Ecto neural progenitor cell (in vitro differentiated cells): ENCODE measurements around the gene NLK.
A peak's percentile ranks its signal among the peaks of the same experiment; 100 is the strongest.
"Not testable (repeated sequence)": the region's sequence is repeated elsewhere in the genome, so short reads cannot be mapped to it uniquely, and the experiment has no call there.

Source experiments
- DNase-seq: peaks from one replicate; pipeline ENCODE4 v3.0.0-alpha.2; 2018; ENCODE audit warnings: low spot score

Gene NLK

DNA sequence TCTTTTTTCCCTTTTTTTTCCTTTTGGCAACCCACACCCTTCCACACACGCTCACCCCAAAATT lies at the start of gene NLK:
TSS of gene NLK (plus strand) at position 21 of the 64 bp plus-strand sequence. CDS start 197 bp downstream, outside the sequence.
- DNase-seq = no peak

DNA sequence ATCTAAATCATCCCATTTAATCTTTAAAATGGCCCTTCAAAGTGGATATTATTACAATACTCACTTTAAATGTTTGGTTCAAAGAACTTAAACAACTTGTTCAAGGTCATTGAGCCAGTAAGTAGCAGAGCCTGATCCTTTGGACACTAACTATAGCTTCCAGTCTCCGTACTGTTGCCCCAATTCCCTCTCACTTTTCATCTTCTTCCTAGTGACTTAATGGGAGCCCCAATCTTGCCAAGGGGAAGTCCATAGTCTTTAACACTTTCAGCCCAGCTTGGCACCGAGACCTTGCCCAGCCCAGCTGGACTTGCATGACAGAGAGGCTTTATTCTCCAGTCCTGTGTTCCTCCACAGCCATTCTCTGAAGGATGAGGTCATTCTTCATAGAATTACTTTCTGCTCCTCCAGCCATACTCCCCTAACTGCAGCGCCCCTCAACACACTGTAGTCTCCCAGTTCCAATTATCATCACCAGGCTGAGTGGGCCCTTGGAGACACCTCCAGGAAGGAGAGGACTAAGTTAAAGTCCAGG lies 49.2 kb upstream of the NLK start:
- DNase-seq = no peak

DNA sequence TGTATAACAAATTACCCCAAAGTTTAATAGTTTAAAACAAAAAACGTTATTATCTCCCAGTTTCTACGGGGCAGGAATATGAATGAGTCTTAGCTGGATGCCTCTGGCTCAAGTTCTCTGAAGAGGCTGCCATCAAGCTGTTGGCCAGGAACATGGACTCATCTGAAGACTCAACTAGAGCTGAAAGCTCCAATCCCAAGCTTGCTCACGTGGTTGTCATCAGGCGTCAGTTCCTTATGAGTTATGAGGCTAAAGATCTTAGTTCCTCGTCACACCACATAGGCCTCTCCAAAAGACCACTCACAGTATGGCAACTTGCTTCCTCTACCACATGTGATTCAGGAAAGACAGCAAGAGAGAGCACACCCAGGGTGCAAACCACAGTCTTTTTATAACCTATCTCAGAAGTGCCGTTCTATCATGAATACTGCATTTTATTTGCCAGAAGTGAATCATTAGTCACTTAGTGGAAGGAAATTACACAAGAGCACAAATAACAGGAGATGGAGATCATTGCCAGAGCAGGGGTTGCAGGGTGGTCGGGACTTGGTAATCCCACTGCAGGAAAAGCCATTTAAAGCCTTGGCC lies 48.7 kb upstream of the NLK start:
- DNase-seq = no peak

DNA sequence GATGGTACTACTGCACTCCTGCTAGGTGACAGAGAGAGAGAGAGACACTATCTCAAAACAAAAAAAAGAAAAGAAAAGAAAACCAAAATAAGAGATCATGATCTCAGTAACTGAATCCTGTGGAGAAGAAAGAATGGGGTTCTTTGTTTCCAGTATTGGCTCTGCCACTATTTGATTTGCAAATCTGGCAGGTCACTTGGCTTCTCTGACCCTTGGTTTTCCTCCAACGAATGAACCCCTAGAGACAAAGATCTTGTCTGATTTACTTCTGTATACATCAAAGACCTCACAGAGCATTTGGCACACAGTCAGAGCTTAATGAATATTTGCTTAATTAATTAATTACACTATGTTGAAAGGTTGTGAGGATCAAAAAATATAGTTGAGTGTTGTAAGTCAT lies 47.9 kb upstream of the NLK start:
- no peak for DNase-seq

DNA sequence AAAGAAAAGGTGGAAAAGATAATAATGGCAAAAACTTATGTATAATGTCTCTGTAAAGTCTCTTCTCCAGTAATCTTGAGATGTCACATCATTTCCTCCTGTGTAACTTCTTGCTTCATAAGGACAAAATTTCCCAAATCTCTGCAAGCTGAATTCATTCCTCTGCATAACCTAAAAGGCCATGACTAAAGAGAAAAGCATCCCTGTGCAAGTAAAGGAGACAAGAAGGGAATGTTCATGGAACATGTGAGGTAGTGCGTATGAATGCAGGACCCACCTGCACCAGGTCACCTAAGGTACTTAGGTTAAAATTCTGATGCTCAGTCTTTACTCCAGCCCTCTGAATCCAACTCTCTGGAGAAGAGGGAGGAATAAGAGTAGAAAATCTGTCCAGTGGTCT lies 46.9 kb upstream of the NLK start:
- DNase-seq = no peak

DNA sequence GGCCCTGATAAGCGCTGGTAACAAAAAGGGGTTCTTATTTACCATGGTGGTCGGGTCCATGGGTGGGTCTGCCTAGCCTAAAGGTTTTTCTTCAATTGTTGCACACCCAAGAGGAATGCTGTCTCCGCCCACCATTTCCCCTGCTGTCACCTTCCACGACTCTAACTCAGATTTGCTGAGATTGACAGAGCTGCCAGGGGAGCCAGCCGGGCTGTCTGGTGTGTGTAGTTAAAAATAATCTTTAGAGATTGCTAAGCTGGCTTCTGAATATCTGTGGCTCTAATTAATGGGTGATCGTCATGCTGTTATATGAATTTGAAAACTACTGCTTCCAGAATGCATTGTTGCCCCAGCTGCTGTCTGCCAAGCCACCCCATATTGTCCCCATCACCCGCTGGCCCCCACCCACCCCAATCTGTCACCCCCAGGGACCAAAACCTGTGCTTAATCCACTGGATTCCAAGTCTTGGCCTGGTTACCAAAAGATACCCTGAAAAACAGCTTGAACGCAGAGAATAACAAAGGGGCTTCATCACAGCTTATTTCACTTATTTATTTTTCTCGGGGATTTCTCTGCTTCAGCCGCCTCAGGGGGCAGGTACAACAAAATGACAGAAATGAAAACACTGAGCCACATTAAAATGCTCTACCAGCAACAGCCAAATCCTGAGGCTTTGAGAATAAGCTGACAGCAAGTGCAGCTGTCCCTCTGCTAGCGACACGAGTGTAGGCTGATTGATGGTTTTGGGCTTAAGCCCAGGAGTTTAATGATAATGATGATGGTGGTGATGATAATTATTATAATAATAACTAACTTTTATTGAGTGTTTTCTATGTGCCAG lies 46.1 kb upstream of the NLK start:
- no peak for DNase-seq

DNA sequence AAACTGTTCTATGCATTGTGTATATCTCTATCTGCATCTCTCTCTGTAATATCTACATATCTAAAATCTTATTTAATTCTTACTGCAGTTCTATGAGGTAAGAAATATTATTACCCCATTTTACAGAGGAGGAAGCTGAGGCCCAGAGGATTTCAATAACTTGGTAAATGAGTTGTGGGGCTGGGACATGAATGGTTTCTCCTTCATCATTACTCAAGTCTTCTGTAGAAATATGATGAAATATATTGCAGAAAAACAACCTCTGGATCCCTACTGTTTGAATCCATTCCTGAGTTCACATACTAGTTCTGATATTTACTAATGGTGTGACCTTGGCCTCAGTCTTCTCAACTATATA lies 45.5 kb upstream of the NLK start:
- no peak for DNase-seq

DNA sequence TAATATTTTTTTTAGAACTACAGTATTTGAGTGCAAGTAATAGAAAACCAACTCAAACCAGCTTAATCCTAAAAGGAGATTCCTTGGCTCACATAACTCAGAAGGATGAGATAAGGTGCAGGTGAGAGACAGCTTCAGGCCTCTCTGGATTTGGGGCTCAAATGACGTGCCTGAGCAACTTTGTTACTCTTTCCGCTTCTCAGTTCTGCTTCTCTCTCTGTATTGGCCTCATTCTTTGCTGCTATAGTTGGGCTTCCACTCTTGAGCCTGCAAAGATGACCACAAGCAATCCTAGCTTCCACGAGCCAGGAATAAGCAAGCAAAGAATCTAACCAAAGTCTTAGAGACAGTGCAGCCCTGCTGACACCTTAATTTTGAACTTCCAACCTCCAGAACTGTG lies 45.0 kb upstream of the NLK start:
- no peak for DNase-seq

DNA sequence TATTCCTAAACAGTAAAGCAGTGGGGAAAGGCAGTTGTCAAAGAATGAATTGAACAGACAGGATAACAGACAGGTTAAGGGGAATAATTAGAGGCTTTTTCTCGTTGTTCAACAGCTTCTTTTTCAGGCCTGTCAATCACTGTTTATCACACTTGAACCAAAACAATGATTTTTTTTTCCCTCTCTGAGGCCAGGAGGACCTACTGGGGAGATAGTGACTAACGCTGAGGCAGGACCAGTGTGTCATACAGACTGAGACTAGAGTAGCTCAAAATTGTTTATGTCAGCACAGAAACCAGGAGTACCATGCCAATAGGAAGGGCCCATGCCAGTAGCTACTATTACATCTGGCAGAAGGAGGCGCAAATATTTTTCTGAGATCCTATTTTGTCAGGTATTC lies 41.3 kb upstream of the NLK start:
- DNase-seq = no peak

DNA sequence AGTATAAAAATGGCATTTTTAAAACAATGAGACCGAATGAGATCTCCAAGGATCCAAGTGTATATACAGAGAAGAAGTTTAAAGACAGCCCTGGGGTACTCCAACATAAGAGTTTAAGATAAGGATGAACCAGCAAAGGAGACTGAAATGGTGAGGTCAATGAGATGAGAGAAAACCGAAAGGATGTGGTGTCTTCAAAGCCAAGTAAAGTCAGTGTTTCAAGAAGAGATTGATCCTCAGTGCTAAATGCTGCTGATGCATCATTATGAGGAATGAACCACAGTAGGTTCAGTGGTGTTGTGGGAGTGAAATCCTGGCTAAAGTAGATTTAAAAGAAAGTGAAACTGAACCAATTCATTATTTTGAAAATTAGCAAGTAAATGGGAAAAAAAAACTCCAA lies 38.1 kb upstream of the NLK start:
- no peak for DNase-seq

DNA sequence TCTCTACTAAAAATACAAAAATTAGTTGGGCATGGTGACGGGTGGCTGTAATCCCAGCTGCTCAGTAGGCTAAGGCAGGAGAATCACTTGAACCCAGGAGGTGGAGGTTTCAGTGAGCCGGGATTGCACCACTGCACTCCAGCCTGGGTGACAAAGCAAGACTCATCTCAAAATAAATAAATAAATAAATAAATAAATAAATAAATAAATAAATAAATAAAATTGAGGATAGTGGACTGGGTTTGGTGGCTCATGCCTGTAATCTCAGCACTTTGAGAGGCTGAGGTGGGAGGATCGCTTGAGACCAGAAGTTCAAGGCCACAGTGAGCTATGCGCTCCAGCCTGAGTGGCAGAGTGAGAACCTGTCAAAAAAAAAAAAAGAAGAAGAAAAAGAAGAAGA lies 34.6 kb upstream of the NLK start:
- not testable (repeated sequence) for DNase-seq

DNA sequence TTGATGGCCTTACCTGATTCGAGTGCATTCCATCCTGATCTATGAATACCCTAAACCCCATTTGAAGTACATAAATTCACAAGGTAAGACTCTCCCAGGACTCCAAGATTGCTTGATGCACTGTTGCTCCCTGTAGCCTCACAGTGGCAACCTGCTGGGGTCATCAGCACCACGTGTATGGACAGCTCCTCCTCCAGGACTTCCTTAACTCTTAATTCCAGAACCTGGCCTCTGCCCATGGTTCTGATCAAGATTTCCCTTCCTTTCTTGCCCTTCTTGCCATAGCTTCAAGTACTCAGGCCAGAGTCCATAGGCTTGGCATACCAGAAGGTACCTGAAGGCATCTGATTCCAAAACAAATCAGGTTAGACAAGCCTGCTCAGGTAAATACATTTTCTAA lies 34.0 kb upstream of the NLK start:
- peak; percentile 81 for DNase-seq

DNA sequence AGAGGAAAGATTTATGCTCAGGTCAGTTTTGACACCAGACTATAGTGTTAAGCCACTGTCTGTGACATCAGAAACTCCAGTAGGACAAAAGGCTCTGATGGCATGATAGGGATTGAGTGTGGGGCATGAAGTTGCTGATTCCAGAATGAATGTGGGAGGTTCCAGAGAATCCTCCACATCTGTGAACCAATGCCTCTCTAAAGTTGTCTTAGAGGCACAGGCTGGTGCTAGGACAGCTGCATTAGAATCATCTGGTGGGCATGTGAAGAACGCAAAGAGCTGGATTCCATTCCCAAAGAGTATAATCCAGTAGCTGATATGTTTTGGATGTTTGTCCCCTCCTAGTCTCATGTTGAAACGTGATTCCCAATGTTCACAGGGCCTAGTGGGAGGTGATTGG lies 32.1 kb upstream of the NLK start:
- DNase-seq = no peak

DNA sequence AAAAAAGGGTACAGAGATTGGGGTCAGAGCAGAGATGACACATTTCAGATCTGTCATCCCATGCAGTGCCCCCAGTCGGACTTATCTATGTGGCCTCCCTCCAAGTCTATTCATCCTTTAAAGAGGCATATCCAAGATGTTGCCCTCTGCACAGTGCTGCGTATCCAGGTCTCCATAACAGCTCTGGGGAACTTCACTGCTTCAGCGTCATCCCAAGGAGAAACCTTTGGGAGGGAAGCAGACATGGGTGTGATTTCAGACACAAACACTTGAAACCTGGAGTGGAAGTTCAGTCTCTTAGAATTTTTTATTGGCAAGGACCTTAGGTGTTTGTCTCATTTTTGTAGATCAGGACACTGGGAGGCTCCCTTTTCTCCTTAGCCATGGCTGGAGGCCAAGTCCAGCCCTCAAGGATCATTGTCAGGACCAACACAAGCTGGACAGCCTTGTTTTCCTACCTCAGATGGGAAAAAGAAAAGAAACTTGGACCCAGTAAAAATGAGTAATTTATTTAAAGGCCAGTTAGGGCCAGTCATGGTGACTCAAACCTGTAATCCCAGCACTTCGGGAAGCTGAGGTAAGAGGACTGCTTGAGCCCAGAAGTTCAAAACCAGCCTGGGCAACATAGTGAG lies 23.9 kb upstream of the NLK start:
- no peak for DNase-seq

DNA sequence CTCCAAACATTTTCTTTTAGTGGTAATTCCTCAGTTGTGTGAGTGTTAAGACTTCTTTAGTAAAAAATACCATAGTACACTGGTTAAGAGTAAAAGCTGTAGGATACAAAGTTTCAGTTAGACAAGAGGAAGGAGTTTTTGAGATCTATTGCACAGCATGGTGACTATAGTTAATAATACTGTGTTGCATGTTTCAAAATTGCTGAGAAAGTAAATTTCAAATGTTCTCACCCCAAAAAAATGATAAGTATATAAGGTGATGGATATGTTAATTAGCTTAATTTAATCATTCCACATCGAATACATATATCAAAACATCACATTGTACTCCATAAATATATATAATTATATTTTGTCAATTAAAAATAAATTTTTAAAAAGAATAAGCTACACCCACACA lies 22.0 kb upstream of the NLK start:
- no peak for DNase-seq

DNA sequence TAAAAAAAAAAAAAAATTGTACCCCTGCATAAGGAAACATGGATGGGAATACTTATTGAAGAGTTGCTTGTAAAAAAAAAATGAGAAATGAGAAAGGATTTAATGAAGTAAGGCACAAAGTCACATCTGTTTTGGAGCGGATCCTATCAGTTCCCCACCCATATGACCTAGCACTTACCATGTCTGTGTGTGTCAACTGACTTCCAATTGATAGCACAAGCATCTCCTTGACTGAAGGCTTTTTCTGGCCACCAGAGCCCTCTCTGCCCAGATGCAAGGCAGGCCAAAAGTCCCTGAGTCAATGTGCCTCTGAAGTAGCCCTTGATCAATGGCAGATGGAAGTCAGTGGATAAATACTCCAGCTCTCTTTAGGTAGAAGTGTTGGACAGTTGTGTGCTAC lies 13.4 kb upstream of the NLK start:
- no peak for DNase-seq

DNA sequence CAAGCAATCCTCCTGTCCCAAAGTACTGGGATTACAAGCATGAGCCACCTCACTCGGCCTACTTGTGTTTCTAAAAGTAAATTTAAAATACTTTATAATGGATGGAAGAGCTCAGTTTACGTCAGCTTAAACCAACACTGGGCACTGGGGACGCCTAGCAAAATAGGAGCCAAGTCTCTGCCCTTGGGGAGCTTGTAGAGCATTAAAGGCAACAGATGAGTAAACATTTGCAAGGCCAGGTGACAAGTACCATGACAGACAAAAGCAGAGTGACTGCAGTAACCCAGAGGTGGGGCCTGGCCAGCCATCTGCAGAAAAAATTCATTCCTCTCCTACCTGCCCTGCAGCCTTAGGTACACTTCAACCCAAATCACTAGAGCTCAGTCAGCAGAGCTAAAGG lies 12.1 kb upstream of the NLK start:
- no peak for DNase-seq

DNA sequence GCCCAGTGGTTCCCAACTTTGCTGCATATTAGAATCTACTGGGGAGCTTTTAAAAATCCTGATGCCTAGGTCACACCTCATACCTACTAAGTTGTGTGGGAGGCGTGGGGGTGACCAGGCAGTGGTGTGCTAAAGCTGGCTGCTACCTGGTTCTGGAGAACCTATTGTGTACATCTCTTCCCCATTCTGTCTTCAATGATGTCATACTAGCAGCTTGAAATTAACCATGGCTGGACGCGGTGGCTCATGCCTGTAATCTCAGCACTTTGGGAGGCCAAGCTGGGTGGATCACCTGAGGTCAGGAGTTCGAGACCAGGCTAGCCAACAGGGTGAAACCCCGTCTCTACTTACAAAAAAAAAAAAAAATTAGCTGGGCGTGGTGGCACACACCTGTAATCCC lies 11.3 kb upstream of the NLK start:
- no peak for DNase-seq

DNA sequence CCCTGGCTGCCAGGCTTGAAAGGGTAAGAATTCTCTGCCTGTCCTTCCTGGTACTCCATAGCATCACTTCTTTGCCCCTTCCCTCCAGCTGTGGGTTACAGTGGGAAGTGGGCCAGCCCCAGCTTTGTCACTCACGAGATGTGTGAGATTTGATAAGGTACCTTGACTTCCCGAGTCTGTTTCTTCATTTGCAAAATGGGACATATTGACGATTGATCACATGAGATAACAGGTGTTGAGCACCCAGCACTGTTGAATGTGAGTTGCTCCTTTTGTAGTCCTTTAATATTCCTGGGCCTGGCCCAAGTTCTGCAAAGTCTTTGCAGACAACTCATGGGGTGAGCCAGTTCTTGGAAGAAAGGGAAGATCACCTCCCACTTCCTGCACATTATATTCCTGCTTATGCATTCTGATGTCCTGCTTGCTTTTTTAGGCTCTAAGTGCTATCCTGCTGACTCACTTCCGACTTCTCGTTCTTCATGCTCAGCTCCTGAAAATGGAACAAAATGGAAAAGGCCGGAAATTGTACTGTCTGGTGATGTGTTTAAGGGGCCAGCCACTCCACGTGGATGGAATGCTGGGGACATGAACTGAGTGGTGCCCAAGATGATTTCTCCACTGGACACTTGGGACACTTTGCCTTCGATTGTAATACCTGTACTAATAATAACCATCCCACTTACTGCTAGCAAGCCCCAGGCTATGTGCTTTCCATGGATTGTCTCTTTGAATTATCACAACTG lies 8.3 kb upstream of the NLK start:
- DNase-seq = no peak

DNA sequence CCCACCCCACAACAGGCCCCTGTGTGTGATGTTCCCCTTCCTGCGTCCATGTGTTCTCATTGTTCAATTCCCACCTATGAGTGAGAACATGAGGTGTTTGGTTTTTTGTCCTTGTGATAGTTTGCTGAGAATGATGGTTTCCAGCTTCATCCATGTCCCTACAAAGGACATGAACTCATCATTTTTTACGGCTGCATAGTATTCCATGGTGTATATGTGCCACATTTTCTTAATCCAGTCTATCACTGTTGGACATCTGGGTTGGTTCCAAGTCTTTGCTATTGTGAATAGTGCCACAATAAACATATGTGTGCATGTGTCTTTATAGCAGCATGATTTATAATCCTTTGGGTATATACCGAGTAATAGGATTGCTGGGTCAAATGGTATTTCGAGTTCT lies 7.0 kb upstream of the NLK start:
- not testable (repeated sequence) for DNase-seq

DNA sequence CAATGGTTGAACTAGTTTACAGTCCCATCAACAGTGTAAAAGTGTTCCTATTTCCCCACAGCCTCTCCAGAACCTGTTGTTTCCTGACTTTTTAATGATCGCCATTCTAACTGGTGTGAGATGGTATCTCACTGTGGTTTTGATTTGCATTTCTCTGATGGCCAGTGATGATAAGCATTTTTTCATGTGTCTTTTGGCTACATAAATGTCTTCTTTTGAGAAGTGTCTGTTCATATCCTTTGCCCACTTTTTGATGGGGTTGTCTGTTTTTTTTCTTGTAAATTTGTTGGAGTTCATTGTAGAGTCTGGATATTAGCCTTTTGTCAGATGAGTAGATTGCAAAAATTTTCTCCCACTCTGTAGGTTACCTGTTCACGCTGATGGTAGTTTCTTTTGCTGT lies 6.6 kb upstream of the NLK start:
- DNase-seq = not testable (repeated sequence)

DNA sequence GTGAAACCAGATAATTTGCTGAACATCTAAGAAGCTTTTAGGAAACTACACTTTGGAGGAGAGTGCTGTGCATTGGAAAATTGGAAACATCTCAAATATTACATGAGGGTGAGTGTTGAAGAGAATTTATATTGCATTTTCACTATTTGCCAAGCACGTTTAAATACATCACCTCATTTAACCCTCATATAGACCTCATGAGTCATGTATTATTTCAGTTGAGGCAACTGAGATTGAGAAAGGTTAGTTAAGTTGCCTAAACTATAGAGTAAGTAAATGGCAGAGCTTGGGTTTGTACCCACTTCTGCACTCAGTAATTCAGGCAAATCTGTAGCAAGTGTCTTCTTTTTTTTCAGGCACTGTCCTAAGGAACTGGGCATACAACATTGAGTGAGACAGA lies 3.7 kb upstream of the NLK start:
- DNase-seq = no peak

DNA sequence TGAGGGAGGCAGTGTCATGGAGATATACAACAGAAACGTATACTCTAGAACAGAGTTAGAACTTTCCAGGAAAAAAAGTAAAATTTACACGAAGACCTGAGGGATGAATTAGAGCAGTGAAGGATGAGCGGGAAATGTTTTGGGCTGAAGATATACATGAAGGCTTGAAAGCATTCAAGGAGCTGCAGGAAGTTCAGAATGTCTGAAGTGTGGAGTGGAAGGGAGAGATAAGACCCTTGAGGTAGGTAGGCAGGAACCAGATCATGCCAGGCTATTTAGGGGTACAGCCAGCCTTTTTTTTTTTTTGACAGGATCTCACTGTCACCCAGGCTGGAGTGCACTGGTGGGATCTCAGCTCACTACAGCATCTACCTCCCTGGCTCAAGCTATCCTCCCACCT lies 3.2 kb upstream of the NLK start:
- DNase-seq = no peak
